Erythroblast (primary cell): Measurements from ENCODE around the gene OCA2.

Experiments
- GATA1 ChIP-seq: IDR thresholded peaks from 2 replicates; pipeline ENCODE4 v1.6.1; 2011; ENCODE audit warnings: low read depth, mild to moderate bottlenecking, control low read depth, low read length, moderate library complexity
- POLR2A ChIP-seq: IDR thresholded peaks from 2 replicates; pipeline ENCODE4 v1.6.1; 2011; ENCODE audit warnings: mild to moderate bottlenecking, low read length

- no peak for TF ChIP-seq POLR2A
- TF ChIP-seq GATA1 = no peak
Observed at GRCh38 chr15:28081594-28081993, 17.5 kb downstream of the OCA2 start.
